ENCODE results near the gene CLASP1.

CLASP1 gene

DNA sequence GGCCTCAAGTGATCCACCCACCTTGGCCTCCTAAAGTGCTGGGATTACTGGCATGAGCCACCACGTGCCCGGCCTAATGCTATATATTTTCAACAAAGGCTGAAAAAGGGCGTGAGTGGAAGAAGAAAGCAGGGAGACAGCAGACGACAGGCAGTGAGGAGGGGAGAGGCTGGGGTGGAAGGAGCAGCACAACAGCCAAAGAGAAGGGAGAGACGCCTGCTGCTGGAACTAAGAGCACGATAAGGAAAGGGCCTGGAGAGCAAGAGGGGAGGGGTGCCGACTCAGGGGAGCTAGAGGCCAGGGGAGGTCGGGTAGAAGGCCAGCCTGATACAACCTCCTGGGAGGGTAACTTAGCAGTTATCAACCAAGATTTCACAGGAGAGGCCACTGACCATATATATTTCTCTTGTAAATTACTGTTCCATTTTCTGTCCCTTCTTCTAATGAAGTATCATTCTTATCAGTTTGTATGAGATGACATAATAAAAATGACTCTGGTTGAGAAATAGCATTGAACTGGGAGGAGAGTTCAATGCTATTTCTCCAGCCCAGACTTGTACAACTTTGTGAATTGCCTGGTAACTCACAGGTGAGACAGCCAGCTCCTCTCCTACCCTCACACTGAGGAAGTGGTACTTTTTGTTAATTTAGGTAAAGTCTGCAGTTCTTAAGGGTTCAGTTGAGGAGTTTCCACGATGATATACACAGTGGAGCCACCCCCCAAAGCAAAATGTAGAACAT lies 124.4 kb downstream of the CLASP1 start:
- TF ChIP-seq, protein P1, sequence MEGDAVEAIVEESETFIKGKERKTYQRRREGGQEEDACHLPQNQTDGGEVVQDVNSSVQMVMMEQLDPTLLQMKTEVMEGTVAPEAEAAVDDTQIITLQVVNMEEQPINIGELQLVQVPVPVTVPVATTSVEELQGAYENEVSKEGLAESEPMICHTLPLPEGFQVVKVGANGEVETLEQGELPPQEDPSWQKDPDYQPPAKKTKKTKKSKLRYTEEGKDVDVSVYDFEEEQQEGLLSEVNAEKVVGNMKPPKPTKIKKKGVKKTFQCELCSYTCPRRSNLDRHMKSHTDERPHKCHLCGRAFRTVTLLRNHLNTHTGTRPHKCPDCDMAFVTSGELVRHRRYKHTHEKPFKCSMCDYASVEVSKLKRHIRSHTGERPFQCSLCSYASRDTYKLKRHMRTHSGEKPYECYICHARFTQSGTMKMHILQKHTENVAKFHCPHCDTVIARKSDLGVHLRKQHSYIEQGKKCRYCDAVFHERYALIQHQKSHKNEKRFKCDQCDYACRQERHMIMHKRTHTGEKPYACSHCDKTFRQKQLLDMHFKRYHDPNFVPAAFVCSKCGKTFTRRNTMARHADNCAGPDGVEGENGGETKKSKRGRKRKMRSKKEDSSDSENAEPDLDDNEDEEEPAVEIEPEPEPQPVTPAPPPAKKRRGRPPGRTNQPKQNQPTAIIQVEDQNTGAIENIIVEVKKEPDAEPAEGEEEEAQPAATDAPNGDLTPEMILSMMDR (IDR thresholded peaks at IDR 0.05; ENCODE audit: insufficient read depth, missing control alignments), result no peak

DNA sequence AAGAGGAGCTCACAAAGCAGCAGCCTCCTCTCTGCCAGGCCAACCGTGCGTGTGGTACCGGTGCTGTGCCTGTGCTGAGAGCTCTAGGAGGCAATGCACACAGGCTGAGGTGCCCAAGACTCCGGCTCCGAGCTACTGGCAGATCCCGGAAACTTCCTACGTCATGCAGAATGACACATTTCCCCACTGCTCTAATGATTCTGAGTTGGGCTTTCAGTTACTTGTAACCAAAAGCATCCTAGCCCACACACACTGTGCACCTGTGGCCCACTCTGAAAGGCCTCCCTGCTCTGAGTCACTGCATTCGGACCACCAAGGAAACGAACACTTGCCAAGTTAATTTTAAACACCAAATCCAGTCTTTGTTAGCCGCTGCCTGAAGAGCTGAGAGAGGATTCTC lies 127.9 kb downstream of the CLASP1 start:
- no peak for FAIRE-seq
- no peak for DNase-seq (ENCODE audit: insufficient read length, low spot score)
- TF ChIP-seq, protein P1 (IDR thresholded peaks at IDR 0.05; ENCODE audit: insufficient read depth, missing control alignments), result no peak

More for the DNA sequence above, 124.4 kb downstream of the CLASP1 start:
- DNase-seq (ENCODE audit: insufficient read length, low spot score), result no peak
- FAIRE-seq, result no peak

DNA sequence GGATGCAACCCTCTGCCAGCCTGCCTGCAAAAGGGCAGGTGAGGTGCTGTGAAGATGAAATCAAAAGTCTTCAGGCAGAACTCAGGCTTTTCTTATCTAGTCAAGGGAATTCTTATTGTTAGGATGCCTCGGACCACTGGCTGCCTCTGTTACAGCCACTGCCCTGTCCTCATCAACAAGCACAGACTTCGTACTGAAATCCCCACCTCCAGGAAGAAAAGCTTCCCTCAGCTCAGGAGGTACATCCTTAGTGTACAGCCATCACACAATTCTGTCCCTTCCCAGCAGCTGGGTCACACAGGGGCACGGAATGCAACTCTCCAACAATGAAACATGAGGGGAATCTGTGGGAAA lies 128.6 kb downstream of the CLASP1 start:
- FAIRE-seq (no peak), DNase-seq (ENCODE audit: insufficient read length, low spot score) (no peak)
- TF ChIP-seq, protein P1 (IDR thresholded peaks at IDR 0.05; ENCODE audit: insufficient read depth, missing control alignments), result no peak

DNA sequence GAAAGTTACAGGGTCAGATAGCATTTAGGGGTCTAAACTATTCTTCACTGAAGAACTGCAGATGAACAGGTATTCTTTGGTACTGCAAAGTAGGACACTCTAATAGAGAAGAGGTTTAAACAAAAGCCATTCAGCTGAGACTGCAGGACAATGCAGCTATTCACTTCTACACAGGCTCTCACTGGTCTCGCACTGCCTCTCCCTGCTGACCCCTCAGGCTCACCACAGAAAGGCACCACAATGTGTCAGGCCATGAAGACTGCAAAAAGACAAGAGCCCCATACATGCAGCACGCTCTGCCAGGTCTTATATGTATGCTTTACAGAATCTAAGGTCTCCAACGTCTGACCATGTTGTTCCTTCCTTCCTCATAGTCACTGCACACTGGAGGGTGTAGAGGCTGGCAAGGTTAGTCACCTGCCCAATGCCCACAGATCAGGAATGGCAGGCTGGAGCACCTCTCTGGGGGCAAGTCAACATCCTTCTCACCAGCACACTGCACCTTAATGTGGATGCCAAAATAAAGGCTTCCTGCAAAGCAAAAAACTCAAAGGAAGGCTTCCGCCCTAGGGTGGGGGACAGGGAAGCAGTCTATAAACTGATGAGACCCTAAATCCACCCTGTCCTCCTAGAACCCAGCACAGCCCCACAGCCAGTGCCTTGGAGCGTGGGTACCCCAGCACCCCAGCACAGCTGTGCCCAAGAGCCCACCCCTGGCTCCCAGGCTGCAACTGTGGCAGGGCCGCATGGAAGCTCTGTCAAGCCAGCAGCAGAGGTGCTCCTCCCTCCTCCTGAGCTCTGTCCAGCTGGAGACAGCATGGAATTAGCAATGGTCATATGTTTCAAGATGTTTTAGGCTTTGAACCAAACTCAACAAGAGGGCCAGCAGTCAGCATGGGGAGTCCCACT lies 129.3 kb downstream of the CLASP1 start:
- DNase-seq (ENCODE audit: insufficient read length, low spot score), result no peak
- FAIRE-seq, result no peak
- TF ChIP-seq, protein P1 (IDR thresholded peaks at IDR 0.05; ENCODE audit: insufficient read depth, missing control alignments), result no peak

DNA sequence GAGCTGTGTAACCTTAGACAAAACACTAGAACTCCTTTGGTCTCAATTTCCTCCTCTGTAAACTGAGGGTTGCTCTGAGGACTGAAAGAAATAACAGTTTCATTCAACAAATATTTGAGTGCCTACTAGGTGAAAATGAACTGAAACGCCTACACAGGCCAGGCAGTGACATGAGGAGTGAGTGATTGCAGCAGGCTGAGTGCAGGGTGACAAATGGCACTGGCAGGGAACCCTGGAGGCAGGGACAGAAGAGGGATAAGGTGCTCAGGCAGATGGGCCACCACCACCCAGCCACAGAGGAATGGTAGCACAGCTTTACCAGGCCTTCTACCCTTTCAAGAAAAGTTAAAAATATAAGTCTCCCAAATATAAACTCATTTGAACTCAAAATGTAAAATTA lies 130.1 kb downstream of the CLASP1 start:
- no peak for FAIRE-seq
- TF ChIP-seq, protein P1 (IDR thresholded peaks at IDR 0.05; ENCODE audit: insufficient read depth, missing control alignments), result no peak
- no peak for DNase-seq (ENCODE audit: insufficient read length, low spot score)

DNA sequence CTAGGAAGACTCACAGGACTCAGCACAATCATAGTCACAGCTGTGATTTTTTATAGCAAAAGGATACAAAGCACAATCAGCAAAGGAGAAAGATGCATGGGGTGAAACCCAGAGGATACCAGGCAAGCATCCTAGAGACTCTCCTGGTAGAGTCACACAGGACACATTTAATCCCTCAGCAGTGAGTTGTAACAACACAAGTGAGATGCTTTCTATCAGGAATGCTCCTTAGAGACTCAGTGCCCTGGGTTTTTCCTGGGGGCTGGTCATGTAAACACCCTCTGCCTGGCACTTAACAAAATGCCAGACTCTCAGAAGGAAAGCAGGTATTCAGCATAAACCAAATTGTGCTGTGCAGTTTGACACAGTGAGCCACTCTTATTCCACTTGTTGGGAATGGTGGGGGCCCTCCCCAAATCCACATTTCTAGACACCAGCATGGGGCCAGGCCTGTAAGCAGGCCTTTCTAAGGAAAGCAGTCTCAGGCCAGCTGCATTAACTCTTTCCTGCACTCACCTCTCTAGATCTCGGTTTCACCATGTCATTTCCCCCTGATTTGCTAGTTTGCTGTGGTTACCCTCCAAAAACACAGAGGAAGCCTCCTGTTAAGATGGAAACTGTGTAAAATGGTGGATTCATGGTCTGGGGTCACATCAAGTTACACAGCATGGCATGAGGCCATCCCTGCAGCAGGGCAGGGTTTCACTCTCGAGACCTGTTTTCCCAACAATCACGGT lies 135.5 kb downstream of the CLASP1 start:
- TF ChIP-seq, protein P1 (IDR thresholded peaks at IDR 0.05; ENCODE audit: insufficient read depth, missing control alignments), result no peak
- FAIRE-seq, result no peak

More for the DNA sequence above, 135.5 kb downstream of the CLASP1 start:
- no peak for DNase-seq (ENCODE audit: insufficient read length, low spot score)
